ENCODE measurements around the gene SLC7A14. TPM values are rescaled to one million over a fixed set of nuclear protein-coding genes. Genes with fewer than 3 reads are reported as not detected.

The SLC7A14 gene
- total and polyA plus RNA-seq, 2 of the 13 experiments (the other 11 are each of a cell fraction or from before 2014, with no cell fraction given): not detected

DNA sequence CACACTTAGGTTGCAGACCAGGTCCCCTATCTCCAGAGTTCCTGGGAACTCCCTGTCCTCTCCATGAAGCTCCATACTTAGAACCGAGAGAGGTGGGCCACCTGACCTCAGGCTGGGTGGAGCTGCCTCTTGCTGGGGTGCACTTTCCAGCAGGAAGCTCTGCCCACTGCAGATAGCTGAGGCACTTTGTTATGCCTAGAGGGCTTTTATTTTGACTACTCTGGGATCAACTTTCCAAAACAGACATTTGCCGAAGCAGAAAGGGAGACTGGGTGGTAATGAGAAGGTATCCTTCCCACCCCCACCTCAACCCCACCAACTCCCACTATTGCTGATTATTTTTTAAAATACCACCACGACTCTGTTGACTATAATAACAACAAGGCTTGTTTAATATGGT lies 112.5 kb downstream of the SLC7A14 start:
- Histone ChIP-seq H3K36me3 (replicated peaks in 1 of 2; ENCODE audit: control insufficient read depth in 1 of 2, insufficient read depth in 2 of 2, low read length in 2 of 2) (no peaks in the 10 kb centered on the region), H3K4me3 (replicated peaks in 1 of 3; ENCODE audit: insufficient read depth in 1 of 3, low read depth in 2 of 3, low read length in 3 of 3) (no peak overlapping the region), H3K79me2 (ENCODE audit: insufficient read depth, low read length) (no peaks in the 10 kb centered on the region), H3K4me1 (ENCODE audit: insufficient read depth, low read length) (peaks cover 26% of the 10 kb centered on the region), H3K9ac (ENCODE audit: insufficient read depth, low read depth, low read length) (no peak overlapping the region), H4K20me1 (ENCODE audit: insufficient read depth, low read length) (no peaks in the 10 kb centered on the region), H3K9me3 (ENCODE audit: low read length) (no peaks in the 10 kb centered on the region), H2AFZ (ENCODE audit: low read length) (no peak overlapping the region), H3K4me2 (ENCODE audit: low read depth, low read length) (no peak overlapping the region), H3K27me3 (ENCODE audit: control insufficient read depth in 1 of 2, insufficient read depth in 2 of 2, low read length in 2 of 2) (peaks cover 0 to 10% of the 10 kb centered on the region in 2 experiments; a peak in 2 of 5 replicates), H3K27ac (ENCODE audit: extremely low read length, insufficient read depth, low read length) (no peak overlapping the region)
- ChIA-PET CTCF (ENCODE audit: low intra/inter-chr PET ratio, low total read pairs) (no interaction called here), POLR2A (no interaction called here)
- no peak for FAIRE-seq
- no peak for DNase-seq (ENCODE audit: low spot score)
- intact Hi-C loops (cut with micrococcal nuclease; ENCODE audit: unreplicated experiment) (no loop called here), in situ Hi-C loops (cut with HindIII; ENCODE audit: extremely low pct_ligation_motif_present, low pct_unique_long_range_greater_than_20kb) (no loop called here)
- no peak for ATAC-seq
- no peak for TF ChIP-seq BORCS8-MEF2B (CRISPR knock-in tag; IDR thresholded peaks at IDR 0.05)
- 33% methylated on average over 2 of the region's 3 CpGs for WGBS (ENCODE audit: low lambda C conversion rate)
- no TSS peak for BruUV-seq (replicated peaks)

DNA sequence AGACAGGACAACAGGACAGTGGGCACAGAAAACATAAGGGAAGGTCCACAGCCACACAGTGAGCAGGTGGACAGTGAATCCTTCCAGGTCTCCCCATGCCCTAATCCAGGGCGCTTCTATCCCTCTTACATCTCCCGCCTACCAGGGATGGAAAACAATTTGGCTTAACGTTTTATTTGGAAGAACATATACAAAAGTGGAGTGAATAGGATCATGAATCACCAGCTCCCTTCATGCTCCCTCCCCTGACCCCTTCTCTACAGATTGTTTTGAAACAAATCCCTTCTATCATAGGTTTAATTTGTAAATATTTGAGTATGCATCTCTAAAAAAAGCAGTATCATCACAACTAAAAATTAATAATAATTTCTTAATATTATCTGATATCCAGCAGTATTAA lies 114.7 kb downstream of the SLC7A14 start:
- WGBS (ENCODE audit: low lambda C conversion rate): 42% methylated on average over 3 of the region's 3 CpGs
- CTCF ChIA-PET (ENCODE audit: low intra/inter-chr PET ratio, low total read pairs): no interaction called here

More for the DNA sequence above, 114.7 kb downstream of the SLC7A14 start:
- Histone ChIP-seq H3K27ac (ENCODE audit: extremely low read length, insufficient read depth, low read length) (no peak overlapping the region), H3K9me3 (ENCODE audit: low read length) (no peaks in the 10 kb centered on the region), H3K4me3 (replicated peaks in 1 of 3; ENCODE audit: insufficient read depth in 1 of 3, low read depth in 2 of 3, low read length in 3 of 3) (no peak overlapping the region), H3K27me3 (ENCODE audit: control insufficient read depth in 1 of 2, insufficient read depth in 2 of 2, low read length in 2 of 2) (peaks cover 0 to 10% of the 10 kb centered on the region in 2 experiments; a peak in 2 of 5 replicates), H2AFZ (ENCODE audit: low read length) (no peak overlapping the region), H3K4me2 (ENCODE audit: low read depth, low read length) (peak overlapping the region; percentile 4; the same call in 1 of the 2 replicates), H3K79me2 (ENCODE audit: insufficient read depth, low read length) (no peaks in the 10 kb centered on the region), H3K9ac (ENCODE audit: insufficient read depth, low read depth, low read length) (no peak overlapping the region), H3K36me3 (replicated peaks in 1 of 2; ENCODE audit: control insufficient read depth in 1 of 2, insufficient read depth in 2 of 2, low read length in 2 of 2) (no peaks in the 10 kb centered on the region), H3K4me1 (ENCODE audit: insufficient read depth, low read length) (peaks cover 36% of the 10 kb centered on the region), H4K20me1 (ENCODE audit: insufficient read depth, low read length) (no peaks in the 10 kb centered on the region)
- TF ChIP-seq ZNF589 (CRISPR knock-in tag; conservative IDR thresholded peaks at IDR 0.05): no peak
- TF ChIP-seq, protein P1, sequence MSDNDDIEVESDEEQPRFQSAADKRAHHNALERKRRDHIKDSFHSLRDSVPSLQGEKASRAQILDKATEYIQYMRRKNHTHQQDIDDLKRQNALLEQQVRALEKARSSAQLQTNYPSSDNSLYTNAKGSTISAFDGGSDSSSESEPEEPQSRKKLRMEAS (IDR thresholded peaks at IDR 0.05): no peak
- no peak for TF ChIP-seq HOXA3 (CRISPR knock-in tag; IDR thresholded peaks at IDR 0.05)
- no peak for TF ChIP-seq KLF16 (CRISPR knock-in tag; IDR thresholded peaks at IDR 0.05)
- TF ChIP-seq ZNF34 (CRISPR knock-in tag; IDR thresholded peaks at IDR 0.05; ENCODE audit: borderline replicate concordance): no peak
- no peak for TF ChIP-seq ZNF883 (CRISPR knock-in tag; IDR thresholded peaks at IDR 0.05; ENCODE audit: not compliant biosample characterization)
- TF ChIP-seq ISX (CRISPR knock-in tag; conservative IDR thresholded peaks at IDR 0.05): no peak
- TF ChIP-seq ATRX (CRISPR knock-in tag; IDR thresholded peaks at IDR 0.05; ENCODE audit: borderline replicate concordance): no peak
- no peak for TF ChIP-seq TCF7 (IDR thresholded peaks at IDR 0.05; ENCODE audit: low read depth)
- TF ChIP-seq GPN1 (CRISPR knock-in tag; IDR thresholded peaks at IDR 0.05; ENCODE audit: borderline replicate concordance): no peak
- TF ChIP-seq, protein P2, sequence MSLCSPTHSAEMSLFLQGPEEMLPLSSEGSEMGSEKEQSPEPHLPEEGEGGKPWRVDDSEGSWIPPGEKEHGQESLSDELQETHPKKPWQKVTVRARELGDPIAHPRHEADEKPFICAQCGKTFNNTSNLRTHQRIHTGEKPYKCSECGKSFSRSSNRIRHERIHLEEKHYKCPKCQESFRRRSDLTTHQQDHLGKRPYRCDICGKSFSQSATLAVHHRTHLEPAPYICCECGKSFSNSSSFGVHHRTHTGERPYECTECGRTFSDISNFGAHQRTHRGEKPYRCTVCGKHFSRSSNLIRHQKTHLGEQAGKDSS (CRISPR knock-in tag; IDR thresholded peaks at IDR 0.05; ENCODE audit: borderline replicate concordance, low read depth): no peak
- TF ChIP-seq NFIC (IDR thresholded peaks at IDR 0.05; ENCODE audit: low read length): no peak
- no peak for TF ChIP-seq HNF4A (CRISPR knock-in tag; IDR thresholded peaks at IDR 0.05)
- no peak for DNase-seq (ENCODE audit: low spot score)
- no TSS peak for BruUV-seq (replicated peaks)
- FAIRE-seq: no peak
- POLR2A ChIA-PET: no interaction called here
- in situ Hi-C loops (cut with HindIII; ENCODE audit: extremely low pct_ligation_motif_present, low pct_unique_long_range_greater_than_20kb) (no loop called here), intact Hi-C loops (cut with micrococcal nuclease; ENCODE audit: unreplicated experiment) (no loop called here)
- 0 out of 3 replicates have a peak, but pooled peaks have one; percentile 22 for ATAC-seq
